ENCODE measurements around the gene SNX7.

Gene SNX7

GRCh38 chr1:98781906-98782305 is 120.4 kb downstream of the SNX7 start:
- peak; percentile 22 for DNase-seq

GRCh38 chr1:98783821-98784220 is 122.3 kb downstream of the SNX7 start:
- DNase-seq = no peak

GRCh38 chr1:98791498-98791897 is 130.0 kb downstream of the SNX7 start:
- DNase-seq = no peak

- DNase-seq = no peak
Observed at GRCh38 chr1:98792123-98792522, 130.6 kb downstream of the SNX7 start.

GRCh38 chr1:98793136-98793535 is 131.6 kb downstream of the SNX7 start:
- DNase-seq = no peak

- peak; percentile 89 for DNase-seq
Observed at GRCh38 chr1:98794196-98794886, 132.8 kb downstream of the SNX7 start.

- no peak for DNase-seq
Observed at GRCh38 chr1:98796049-98796448, 134.5 kb downstream of the SNX7 start.

- DNase-seq = no peak
Observed at GRCh38 chr1:98797506-98797905, 136.0 kb downstream of the SNX7 start.
